GF-D8 (cell line): ENCODE data around the gene C6orf62.
"Not testable (repeated sequence)": the region's sequence is repeated elsewhere in the genome, so short reads cannot be mapped to it uniquely, and the experiment has no call there.

Experiments used
- DNase-seq: peaks from one replicate; lab custom pipeline; 2025; lab: John Stamatoyannopoulos, UW

The C6orf62 gene

DNA sequence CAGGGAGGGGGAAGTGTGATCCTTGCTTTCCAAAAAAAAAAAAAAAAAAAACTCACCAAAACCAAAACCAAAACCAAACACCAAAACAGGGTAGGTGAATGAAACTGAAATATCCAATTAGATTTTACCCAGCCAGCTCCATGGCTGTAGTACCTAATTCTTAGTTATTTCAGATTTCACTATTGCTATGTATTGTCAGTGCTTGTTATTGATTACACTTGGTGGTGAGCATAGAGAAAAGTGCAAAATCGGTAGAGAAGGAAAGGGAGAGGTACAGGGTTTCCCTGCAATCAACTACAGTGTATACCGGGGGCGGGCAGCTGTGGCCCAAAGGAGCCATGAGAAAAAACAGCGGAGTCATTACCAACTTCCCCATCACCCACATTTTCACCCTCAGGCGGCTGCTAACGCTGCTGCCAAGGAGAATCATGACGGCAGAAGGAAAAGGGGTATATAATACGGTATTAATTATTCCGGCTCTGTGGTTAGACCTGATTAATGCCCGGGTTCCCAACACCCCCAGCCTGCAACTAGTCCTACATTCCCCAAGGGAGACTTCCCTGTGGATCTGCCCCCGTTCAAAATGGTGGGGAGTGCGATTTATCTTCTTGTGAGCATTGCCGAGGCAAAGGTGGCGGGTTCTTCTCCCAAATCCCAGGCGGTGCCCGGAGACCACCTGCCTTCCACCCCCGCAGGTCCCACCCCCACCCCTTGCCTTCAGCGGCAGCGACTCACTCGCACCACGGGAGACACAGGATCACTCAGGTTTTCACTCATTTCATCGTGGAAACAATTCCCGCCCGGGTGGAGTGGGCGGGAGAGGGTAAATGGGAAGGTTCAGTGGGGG, at the start of gene C6orf62:
Gene C6orf62, minus strand, starts transcription at position 30 of the 847 bp plus-strand sequence. CDS start 486 bp downstream, outside the sequence.
- peak; percentile 34 for DNase-seq

DNA sequence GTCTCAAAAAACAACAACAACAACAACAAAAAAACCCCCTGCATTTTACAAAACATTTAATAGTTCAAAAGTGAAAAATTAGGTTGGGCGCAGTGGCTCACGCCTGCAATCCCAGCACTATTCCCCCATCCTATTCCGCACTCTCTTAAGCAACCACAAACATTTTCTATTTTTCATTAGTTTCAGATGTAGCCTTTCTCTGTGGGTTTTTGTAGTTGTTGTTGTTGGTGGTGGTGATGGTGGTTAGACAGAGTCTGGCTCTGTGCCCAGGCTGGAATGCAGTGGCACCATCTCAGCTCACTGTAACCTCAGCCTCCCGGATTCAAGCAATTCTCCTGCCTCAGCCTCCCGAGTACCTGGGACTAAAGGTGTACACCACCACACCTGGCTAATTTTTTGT, 49.4 kb upstream of the C6orf62 start:
- no peak for DNase-seq

DNA sequence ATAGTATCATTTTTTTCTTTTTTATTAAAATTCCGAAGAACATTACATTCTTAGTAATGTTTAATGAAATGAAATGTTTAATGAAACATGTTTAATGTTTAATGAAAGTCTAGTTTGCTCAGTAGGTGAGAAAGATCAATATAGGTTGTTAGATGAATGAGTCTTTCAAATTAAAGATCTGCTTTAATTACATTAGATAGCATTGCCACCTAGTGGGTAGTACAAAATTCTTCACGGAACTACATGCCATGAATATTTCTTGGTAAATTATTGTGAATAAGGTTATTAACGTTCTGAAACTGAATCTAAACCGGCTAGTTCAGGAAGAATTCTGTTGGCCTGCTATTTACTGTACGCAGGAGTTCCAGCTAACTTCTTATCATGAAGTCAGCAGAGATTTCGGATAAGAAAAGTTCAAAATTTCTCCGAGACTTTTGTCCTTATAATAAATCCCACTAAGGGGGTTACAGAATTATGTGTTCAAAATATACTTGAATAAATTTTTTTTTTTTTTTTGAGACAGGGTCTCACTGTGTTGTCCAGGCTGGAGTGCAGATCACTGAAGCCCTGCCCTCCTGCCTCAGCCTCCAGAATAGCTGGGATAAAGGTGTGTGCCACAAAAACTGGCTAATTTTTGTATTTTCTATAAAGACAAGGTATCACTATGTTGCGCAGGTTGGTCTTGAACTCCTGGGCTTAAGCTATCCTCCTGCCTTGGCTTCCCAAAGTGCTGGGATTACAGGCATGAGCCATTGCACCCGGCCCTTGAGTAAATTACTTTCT, 47.9 kb upstream of the C6orf62 start:
- no peak for DNase-seq

DNA sequence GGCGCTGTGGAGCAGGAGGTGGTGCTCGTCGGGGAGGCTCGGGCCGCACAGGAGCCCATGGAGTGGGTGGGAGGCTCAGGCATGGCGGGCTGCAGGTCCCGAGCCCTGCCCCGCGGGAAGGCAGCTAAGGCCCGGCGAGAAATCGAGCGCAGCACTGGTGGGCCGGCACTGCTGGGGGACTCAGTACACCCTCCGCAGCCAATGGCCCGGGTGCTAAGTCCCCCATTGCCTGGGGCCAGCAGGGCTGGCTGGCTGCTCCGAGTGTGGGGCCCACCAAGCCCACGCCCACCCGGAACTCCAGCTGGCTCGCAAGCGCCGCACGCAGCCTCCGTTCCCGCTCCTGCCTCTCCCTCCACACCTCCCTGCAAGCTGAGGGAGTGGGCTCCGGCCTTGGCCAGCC, 47.0 kb upstream of the C6orf62 start:
- not testable (repeated sequence) for DNase-seq

DNA sequence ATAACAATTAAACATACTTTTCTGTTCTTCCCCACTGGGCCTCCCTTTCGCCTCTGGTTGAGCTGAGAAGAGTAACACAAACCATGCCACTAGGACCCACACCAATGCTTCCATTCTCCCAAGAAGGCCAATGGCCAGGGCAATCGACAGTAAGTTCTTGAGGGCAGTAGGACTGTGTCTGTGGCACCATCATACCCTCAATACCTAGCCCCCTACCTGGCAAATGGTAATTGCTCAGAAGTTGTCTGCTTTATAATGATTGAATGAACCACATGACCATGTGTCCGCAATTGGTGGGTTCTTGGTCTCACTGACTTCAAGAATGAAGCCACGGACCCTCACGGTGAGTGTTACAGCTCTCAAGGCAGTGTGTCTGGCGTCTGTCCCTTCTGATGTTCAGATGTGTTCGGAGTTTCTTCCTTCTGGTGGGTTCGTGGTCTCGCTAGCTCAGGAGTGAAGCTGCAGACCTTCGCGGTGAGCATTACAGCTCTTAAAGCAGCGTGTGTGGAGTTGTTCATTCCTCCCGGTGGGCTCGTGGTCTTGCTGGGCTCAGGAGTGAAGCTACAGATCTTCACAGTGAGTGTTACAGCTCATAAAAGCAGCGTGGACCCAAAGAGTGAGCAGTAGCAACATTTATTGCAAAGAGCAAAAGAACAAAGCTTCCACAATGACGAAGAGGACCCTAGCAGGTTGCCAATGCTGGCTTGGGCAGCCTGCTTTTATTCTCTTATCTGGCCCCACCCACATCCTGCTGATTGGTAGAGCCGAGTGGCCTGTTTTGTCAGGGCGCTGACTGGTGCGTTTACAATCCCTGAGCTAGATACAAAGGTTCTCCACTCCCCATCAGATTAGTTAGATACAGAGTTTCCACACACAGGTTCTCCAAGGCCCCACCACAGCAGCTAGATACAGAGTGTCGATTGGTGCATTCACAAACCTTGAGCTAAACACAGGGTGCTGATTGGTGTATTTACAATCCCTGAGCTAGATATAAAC, 46.2 kb upstream of the C6orf62 start:
- DNase-seq, result not testable (repeated sequence)

DNA sequence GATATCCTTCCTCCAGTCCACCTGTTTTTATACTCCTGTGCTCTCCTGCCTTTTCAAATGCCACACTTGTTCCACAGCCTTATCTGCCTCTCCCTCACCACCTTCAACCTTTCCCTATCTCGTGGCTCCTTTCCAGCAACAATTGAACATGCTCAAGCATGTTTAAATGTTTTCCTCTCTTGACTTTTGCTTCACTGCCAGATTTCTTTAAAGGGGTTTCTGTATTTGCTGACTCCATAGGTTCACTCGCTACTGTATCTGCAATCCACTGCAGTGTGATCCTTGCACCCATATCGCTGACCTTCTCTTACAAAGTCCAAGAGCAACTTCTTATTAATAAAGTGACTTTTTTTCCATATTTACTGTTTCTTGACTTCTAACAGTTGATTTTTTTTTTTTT, 44.6 kb upstream of the C6orf62 start:
- no peak for DNase-seq

DNA sequence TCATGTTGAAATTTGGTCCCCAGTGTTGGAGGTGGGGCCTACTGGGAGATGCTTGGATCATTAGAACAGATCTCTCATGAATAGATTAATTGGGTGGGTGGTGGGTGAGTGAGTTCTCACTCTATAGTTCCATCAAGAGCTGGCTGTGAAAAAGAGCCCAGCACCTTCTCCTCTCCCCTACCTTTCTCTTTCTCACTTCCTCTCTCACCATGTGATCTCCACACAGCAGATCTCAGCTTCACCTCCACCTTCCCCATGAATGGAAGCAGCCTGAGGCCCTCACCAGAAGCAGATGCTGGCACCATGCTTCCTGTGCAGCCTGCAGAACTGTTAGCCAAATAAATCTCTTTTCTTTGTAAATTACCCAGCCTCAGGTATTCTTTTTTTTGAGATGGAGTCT, 42.9 kb upstream of the C6orf62 start:
- no peak for DNase-seq

DNA sequence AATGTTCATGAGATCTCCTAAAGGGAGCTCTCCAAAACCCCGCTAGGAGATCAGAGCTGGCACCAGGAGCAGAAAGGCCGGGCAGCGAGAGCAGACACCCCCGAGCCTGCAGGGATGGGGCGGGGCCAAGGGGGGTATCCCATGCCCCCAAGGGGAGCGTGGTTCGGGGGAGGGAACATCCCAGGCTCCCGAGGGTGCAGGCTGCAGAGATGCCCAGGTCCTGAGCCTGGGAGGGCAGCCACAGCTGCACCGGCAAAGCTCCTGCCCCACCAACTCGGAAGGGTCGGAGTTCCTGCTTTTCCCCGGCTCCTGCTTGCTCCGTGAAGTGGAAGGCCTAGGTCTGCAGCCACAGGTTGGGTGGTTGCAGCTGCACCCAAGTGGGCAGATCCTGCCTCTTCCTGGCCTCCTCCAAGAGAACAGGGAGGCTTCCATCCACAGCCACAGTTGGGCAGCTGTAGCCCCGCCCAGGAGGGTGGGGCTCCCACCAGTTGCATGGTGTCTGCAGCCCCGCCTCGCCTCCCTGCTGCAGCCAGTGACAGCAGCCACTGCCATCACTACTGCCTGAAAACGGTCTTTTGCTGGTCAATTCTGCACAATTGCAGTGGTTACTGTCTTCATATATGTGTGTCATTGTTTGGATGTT, 42.4 kb upstream of the C6orf62 start:
- DNase-seq, result no peak

DNA sequence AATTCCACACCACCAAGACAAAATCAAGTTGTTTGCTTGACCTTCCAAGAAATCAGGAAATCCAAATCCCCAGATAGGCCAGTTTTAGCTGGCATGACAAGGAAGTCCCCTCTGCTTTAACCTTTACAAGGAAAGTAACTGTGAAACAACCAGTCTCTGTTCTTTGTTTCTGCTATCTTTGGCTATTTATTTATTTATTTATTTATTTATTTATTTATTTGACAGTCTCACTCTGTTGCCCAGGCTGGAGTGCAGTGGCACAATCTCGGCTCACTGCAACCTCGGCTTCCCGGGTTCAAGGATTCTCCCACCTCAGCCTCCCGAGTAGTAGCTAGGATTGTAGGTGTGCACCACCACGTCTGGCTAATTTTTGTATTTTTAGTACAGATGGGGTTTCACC, 41.3 kb upstream of the C6orf62 start:
- no peak for DNase-seq

DNA sequence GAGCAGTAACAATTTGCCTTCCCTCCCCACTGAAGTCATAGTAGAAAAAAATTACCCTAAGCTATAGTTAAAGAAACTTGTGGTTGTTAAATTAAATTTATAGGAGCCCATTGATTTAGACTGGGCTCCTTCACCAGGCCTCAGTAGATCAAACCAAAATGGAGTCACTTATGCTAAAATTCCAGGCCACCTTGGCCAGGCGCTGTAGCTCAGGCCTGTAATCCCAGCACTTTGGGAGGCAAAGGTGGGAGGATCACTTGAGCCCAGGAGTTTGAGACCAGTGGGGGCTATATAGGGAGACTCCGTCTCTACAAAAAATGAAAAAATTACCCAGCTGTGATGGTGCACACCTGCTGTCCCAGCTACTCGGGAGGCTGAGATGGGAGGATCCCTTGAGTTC, 40.8 kb upstream of the C6orf62 start:
- DNase-seq, result no peak

DNA sequence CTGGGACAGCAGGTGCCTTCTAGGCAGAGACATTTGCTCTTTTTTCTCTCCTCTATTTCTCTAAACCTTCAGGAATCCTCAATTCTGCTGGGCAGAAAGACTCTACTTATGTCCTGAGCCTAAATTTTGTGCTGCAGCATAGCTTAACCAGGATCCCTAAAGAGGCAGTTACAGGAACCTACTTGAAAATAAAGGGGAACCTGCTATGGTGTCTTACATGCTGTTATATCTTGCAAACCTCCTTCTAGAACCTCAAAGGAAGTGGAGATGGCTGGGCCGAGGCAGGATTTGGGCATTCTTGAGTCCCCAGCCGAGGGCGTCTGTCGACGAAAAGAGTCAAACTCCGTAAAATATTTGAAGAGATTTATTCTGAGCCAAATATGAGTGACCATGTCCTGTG, 38.7 kb upstream of the C6orf62 start:
- DNase-seq, result no peak

DNA sequence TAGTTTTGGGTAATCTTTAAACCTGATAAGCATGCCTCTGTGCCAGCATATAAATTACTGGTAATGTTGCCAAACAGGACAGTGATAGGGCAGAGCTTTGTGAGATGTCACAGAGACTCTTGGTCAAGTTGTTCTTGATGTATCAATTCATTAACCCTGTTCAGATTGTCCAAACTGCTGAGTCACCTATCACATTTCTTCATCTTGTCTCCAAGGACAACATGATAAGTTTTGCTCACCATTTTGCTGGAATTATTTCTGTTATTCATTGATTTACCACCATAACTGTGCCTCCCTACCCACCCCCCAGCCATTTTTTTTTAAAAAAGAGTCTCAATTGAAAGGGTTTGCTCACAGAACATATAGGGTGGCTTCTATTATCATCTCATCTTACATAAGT, 36.3 kb upstream of the C6orf62 start:
- DNase-seq, result no peak

DNA sequence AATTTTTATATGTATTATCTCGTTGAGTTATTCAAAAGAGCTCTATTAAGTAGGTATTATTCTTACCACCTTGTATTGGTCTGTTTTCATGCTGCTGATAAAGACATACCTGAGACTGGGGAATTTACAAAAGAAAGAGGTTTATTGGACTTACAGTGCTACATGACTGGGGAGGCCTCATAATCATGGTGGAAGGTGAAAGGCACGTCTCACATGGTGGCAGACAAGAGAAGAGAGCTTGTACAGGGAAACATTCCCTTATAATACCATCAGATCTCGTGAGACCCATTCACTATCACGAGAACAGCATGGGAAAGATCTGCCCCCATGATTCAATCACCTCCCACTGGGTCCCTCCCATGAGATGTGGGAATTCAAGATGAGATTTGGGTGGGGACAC, 35.4 kb upstream of the C6orf62 start:
- DNase-seq, result not testable (repeated sequence)

DNA sequence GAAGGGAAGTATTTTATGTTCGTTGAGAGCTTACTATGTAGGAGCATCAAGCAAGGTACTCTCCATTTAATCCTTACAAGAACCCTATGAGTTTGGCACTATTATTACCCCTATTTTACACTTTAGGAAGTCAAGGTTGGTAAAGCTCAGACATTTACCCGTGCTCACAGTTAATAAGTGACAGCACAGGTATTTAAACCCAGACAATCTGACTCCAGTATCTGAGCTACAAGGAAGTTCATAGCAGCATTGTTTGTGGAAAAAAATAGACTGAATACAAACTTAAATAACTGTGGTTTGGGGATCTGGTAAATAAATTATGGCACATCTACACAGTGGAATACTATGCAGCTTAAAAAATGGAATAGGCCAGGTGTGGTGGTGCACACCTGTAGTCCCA, 34.6 kb upstream of the C6orf62 start:
- DNase-seq, result no peak

DNA sequence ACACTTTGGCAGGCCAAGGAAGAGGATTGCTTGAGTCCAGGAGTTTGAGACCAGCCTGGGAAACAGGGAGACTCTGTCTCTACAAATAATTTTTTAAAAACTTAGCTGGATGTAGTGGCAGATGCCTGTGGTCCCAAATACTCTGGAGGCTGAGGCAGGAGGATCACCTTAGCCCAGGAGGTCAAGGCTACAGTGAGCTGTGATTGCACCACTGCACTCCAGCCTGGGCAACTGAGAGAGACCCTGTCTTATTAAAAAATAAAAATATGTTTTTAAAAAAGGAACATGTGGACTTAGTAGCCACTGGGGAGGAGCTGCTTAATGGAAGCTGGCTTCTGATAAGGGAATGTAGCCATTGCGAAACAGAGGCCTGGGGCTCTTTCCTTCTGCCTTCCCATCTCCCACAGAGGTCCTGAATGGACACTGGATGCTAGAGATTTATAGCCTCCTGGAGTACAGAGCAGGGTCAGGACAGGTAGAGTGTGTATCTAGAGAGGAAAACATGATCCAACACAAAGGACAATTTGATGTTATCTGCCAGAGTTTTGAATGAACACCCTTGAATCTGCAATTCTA, 34.1 kb upstream of the C6orf62 start:
- DNase-seq, result no peak

DNA sequence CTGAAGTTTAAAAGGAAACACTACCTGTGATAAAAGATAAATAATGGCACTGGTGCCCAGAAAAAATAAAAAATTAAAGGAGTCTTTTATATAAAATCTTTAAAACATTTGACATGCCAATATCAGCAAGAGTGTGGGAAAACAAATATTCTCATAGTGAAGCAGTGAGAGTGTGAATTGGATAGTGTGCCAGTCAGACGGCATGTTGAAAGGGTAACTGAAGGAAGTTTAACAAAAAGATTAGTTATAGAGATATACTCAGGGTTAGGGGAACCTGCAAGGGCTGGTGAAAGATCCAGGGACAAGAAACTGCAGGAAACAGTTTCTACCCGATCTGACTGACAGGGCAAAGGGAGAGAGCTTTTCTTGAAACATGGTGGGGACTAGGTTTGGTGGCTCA, 33.5 kb upstream of the C6orf62 start:
- no peak for DNase-seq

DNA sequence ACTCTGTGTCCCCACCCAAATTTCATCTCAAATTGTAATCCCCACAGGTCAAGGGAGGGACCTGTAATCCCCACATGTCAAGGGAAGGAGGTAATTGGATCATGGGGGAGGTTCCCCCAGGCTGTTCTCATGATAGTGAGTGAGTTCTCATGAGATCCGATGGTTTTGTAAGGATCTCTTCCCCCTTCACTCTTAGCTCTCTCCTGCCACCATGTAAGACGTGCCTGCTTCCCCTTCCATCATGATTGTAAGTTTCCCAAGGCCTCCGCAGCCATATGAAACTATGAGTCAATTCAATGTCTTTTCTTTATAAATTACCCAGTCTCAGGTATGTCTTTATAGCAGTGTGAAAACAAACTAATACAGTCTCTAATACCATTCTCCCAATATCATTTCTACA, 31.9 kb upstream of the C6orf62 start:
- DNase-seq, result not testable (repeated sequence)

DNA sequence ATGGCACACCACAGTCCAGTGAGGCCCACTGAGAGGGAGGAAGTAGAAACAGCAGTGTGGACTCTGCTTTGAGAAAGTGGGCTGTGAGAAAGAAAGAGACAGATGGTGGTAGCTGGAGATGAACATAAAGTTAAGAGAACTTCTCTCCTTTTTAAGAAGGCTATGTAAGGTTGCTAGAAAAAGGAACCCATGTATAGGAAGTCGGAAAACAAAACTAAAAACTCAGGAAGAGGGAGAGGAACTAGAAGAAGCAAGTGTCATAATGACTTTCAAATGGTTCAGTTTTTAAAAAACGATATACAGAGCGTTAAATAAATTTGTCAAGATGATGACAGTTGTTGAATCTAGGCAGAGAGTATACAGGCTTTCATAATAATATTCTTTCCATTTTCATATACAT, 30.3 kb upstream of the C6orf62 start:
- DNase-seq, result no peak

DNA sequence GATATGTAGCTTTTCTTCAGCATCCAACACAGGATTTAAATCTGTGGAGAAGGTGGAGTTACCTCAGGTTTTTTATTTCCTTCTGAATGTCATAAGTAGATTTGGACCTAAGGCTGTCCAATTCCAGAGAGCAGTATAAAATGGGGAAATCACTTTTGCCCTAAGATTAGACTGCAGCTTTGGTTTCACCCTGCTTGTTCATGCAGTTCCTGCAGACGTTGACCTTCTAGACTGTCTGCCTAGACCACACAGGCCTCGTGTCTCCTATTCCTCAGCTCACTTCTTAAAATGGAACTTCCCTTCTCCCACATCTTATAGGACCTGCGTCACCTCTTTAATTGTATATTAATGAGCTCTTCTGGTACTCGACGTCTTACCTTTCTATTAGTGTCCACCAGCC, 26.0 kb upstream of the C6orf62 start:
- DNase-seq, result no peak

DNA sequence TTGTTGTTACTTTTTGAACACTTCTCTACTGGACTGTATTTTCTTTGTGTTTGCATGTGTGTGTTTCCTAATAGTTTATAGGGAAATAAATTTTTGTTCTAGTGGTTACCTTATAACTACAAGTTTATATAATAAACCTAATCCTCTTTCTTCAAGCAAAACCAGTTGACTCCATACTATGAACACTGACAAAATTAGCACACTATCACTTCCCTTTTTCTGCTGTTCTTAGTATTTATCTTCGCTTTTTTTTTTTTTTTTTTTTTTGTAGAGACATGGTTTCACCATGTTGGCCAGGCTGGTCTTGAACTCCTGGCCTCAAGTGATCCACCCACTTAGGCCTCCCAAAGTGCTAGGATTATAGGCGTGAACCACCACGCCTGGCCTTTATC, 25.0 kb upstream of the C6orf62 start:
- DNase-seq, result no peak

DNA sequence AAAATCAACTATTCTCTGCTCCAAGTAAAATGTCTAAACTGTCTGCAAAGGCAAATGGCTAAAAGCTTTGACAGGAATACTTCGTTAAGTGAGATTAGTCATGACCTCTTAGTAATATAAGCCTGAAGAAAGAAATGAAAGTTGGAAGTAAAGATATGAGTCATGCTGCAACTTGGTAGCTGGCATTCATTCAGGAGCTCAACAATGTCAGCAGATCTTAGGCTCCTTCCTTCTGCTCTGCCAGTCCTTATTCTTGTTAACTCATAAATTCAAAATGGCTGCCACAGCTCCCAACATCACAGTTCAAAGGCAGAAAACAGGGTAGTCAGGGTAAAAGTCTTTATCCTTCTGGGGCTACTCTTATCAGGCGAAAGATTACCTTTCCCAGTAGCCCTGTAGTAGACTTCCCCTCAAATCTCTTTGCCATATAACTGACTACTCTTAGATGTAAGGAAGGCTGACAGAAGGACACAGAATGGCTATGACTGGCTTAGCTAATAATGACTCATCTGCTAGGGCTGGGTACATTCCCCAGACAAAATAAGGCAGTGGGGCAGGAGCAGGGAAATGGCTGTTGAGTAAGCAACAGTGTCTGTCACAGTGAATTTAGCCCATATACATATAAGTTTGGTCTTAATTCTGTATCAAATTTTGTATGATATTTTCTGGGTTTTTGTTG, 24.4 kb upstream of the C6orf62 start:
- DNase-seq, result no peak
